Measurements from ENCODE around the gene EDA2R.

DNA sequence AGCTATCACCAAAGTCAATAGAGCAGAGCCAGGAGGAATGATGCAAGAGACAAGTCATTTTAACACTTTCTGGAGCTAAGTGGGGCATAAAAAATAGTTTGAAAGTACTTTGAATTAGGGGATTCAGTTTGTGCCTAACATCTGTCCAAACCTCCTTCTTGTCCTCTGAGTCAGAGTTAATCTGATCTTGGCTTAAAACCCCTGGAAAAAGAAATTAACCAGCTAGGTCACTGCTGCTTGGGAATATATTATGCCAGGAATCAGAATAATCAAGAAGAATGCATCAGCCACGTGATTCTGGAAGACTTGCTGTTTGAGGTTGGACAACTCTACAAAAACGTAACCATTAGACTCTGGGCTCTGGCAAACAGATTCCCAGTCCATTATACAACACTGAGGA lies 45.3 kb upstream of the EDA2R start:
- TF ChIP-seq, protein P1, sequence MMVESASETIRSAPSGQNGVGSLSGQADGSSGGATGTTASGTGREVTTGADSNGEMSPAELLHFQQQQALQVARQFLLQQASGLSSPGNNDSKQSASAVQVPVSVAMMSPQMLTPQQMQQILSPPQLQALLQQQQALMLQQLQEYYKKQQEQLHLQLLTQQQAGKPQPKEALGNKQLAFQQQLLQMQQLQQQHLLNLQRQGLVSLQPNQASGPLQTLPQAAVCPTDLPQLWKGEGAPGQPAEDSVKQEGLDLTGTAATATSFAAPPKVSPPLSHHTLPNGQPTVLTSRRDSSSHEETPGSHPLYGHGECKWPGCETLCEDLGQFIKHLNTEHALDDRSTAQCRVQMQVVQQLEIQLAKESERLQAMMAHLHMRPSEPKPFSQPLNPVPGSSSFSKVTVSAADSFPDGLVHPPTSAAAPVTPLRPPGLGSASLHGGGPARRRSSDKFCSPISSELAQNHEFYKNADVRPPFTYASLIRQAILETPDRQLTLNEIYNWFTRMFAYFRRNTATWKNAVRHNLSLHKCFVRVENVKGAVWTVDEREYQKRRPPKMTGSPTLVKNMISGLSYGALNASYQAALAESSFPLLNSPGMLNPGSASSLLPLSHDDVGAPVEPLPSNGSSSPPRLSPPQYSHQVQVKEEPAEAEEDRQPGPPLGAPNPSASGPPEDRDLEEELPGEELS (CRISPR knock-in tag; IDR thresholded peaks at IDR 0.05): no peak
- TF ChIP-seq TEAD4 (CRISPR knock-in tag; IDR thresholded peaks at IDR 0.05) (no peak), NR3C1 (CRISPR knock-in tag; conservative IDR thresholded peaks at IDR 0.05; ENCODE audit: low read depth) (no peak), ZNF263 (CRISPR knock-in tag; IDR thresholded peaks at IDR 0.05; ENCODE audit: low read depth) (no peak), NR2C2 (CRISPR knock-in tag; IDR thresholded peaks at IDR 0.05) (no peak), JUN (CRISPR knock-in tag; IDR thresholded peaks at IDR 0.05) (no peak), HMGA2 (CRISPR knock-in tag; IDR thresholded peaks at IDR 0.05) (no peak), ZBTB21 (CRISPR knock-in tag; IDR thresholded peaks at IDR 0.05; ENCODE audit: borderline replicate concordance) (no peak)
- TF ChIP-seq, protein P2, sequence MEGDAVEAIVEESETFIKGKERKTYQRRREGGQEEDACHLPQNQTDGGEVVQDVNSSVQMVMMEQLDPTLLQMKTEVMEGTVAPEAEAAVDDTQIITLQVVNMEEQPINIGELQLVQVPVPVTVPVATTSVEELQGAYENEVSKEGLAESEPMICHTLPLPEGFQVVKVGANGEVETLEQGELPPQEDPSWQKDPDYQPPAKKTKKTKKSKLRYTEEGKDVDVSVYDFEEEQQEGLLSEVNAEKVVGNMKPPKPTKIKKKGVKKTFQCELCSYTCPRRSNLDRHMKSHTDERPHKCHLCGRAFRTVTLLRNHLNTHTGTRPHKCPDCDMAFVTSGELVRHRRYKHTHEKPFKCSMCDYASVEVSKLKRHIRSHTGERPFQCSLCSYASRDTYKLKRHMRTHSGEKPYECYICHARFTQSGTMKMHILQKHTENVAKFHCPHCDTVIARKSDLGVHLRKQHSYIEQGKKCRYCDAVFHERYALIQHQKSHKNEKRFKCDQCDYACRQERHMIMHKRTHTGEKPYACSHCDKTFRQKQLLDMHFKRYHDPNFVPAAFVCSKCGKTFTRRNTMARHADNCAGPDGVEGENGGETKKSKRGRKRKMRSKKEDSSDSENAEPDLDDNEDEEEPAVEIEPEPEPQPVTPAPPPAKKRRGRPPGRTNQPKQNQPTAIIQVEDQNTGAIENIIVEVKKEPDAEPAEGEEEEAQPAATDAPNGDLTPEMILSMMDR (IDR thresholded peaks at IDR 0.05): no peak
- TF ChIP-seq, protein P3, sequence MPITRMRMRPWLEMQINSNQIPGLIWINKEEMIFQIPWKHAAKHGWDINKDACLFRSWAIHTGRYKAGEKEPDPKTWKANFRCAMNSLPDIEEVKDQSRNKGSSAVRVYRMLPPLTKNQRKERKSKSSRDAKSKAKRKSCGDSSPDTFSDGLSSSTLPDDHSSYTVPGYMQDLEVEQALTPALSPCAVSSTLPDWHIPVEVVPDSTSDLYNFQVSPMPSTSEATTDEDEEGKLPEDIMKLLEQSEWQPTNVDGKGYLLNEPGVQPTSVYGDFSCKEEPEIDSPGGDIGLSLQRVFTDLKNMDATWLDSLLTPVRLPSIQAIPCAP (CRISPR knock-in tag; IDR thresholded peaks at IDR 0.05): no peak
- TF ChIP-seq, protein P4, sequence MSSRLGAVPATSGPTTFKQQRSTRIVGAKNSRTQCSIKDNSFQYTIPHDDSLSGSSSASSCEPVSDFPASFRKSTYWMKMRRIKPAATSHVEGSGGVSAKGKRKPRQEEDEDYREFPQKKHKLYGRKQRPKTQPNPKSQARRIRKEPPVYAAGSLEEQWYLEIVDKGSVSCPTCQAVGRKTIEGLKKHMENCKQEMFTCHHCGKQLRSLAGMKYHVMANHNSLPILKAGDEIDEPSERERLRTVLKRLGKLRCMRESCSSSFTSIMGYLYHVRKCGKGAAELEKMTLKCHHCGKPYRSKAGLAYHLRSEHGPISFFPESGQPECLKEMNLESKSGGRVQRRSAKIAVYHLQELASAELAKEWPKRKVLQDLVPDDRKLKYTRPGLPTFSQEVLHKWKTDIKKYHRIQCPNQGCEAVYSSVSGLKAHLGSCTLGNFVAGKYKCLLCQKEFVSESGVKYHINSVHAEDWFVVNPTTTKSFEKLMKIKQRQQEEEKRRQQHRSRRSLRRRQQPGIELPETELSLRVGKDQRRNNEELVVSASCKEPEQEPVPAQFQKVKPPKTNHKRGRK (CRISPR knock-in tag; IDR thresholded peaks at IDR 0.05; ENCODE audit: borderline replicate concordance): no peak
- TF ChIP-seq, protein P5, sequence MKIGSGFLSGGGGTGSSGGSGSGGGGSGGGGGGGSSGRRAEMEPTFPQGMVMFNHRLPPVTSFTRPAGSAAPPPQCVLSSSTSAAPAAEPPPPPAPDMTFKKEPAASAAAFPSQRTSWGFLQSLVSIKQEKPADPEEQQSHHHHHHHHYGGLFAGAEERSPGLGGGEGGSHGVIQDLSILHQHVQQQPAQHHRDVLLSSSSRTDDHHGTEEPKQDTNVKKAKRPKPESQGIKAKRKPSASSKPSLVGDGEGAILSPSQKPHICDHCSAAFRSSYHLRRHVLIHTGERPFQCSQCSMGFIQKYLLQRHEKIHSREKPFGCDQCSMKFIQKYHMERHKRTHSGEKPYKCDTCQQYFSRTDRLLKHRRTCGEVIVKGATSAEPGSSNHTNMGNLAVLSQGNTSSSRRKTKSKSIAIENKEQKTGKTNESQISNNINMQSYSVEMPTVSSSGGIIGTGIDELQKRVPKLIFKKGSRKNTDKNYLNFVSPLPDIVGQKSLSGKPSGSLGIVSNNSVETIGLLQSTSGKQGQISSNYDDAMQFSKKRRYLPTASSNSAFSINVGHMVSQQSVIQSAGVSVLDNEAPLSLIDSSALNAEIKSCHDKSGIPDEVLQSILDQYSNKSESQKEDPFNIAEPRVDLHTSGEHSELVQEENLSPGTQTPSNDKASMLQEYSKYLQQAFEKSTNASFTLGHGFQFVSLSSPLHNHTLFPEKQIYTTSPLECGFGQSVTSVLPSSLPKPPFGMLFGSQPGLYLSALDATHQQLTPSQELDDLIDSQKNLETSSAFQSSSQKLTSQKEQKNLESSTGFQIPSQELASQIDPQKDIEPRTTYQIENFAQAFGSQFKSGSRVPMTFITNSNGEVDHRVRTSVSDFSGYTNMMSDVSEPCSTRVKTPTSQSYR (CRISPR knock-in tag; IDR thresholded peaks at IDR 0.05): no peak
- TF ChIP-seq, protein P6, sequence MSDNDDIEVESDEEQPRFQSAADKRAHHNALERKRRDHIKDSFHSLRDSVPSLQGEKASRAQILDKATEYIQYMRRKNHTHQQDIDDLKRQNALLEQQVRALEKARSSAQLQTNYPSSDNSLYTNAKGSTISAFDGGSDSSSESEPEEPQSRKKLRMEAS (CRISPR knock-in tag; IDR thresholded peaks at IDR 0.05): no peak
